ENCODE measurements around the gene LAPTM5.
"Not testable (repeated sequence)": the region's sequence is repeated elsewhere in the genome, so short reads cannot be mapped to it uniquely, and the experiment has no call there.

Gene LAPTM5

DNA sequence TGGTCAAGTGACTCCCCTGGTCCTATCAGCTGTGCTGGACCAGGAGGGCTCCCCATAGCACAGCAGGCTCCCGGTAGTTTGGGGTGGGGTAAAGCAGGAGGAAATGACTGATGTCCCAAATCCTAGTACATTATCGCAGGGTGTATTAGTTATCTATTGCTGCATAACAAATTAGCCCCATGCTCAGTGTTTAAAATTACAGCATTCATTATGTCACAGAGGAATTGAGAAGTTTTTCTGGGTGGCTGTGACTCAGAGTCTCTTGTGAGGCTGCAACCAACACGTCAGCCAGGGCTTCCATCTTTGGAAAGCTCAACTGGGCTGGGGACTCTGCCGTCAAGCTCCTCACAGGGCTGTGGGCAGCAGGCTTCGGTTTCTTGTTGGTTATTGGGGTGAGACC, 34.3 kb upstream of the LAPTM5 start:
- in situ Hi-C loops (cut with HindIII; ENCODE audit: low pct_unique_long_range_greater_than_20kb, low sequenced_read_pairs), result no loop called here
- TF ChIP-seq JUND (IDR thresholded peaks at IDR 0.05; ENCODE audit: low read depth), result no peak
- DNase-seq (ENCODE audit: low read depth in 1 of 2, low spot score in 1 of 2), result no peak

DNA sequence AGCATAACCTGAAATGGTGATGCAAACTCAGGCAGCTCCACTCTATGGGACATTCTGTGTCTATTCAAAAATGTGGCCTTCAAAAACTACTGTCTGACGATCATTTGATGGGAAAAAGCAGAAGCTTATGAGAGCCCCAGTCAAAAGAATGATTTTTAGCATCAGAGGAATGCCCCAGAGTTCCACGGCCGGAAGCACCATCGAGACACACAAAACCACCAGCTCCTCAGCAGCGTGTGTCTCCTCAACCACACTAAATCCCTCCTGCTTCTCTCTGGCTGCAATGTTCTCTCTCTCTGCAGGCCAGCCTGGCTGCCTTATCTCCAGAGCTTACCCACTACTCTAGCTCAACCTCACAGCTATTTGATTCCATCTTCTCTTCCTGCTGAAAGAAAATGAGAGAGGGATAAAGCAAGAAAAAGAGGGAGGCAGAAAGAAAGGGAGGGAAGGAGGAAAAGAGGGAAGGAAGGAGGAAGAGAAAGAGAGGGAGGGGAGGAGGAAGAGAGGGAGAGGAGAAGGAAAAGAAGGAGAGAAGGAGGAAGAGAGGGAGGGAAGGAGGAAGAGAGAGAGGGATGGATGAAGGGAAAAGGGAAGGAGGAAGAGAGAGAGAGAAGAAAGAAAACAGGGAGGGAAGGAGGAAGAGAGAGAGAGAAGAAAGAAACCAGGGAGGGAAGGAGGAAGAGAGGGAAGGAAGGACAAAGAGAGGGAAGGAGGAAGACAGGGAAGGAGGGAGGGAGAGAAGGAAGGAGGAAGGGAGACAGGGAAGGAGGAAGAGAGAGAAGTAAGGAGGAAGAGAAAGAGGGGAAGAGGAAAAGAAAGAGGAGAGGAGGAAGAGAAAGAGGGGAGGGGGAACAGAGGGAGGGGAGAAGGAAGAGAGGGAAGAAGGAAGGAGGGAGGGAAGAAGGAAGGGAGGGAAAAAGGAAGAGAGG, 33.5 kb upstream of the LAPTM5 start:
- no peak for TF ChIP-seq JUND (IDR thresholded peaks at IDR 0.05; ENCODE audit: low read depth)
- in situ Hi-C loops (cut with HindIII; ENCODE audit: low pct_unique_long_range_greater_than_20kb, low sequenced_read_pairs), result no loop called here
- no peak for DNase-seq (ENCODE audit: low read depth in 1 of 2, low spot score in 1 of 2)

DNA sequence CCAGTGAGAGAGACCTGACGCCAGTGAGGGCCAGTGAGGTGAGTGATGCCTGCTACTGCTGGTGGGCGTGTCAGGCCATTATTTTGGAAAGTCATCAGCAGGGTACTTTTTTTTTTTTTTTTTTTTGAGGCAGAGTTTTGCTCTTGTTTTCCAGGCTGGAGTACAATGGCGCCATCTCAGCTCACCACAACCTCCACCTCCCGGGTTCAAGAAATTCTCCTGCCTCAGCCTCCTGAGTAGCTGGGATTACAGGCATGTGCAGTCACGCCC, 32.6 kb upstream of the LAPTM5 start:
- DNase-seq (ENCODE audit: low read depth in 1 of 2, low spot score in 1 of 2); in situ Hi-C loops (cut with HindIII; ENCODE audit: low pct_unique_long_range_greater_than_20kb, low sequenced_read_pairs): not testable (repeated sequence)

DNA sequence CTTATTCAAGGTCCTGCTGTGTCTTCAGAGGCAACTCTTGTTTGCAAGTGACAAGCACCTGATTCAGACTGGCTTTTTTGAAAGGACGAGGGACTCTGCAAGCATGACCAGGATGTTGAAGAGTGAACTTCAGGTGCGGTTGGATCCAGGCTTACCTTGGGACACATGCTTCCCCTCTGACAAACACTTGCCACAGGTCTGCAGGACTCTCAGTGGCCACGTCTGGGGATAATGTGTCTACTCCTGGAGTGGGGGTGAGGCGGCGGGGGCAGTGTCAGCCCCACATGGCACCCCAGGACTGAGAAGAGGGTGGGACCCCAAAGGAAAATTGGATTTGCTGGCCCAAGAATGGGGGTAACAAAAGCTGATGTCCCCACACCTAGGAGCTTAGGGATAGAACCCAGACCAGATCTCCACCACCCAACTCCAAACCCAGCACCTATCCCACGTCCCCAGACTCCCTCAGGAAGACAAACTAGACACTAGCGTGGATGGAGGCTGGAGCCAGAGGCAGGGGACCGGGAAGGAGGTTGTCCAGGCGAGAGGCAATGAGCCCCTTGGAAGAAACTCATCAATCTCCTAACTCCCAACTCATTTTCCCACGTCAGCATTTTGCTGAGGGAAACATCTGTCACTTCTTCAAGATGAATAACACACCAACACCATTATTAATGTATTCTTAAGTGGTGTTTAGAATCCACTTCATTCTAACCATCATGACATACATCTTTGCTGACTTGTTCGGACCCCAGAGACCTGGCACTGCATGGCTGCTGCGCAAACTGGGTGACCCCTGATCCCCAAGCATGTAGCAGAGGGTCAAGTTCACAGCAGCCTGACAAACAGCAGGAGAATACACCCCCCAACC, 32.0 kb upstream of the LAPTM5 start:
- DNase-seq (ENCODE audit: low read depth in 1 of 2, low spot score in 1 of 2), result no peak
- in situ Hi-C loops (cut with HindIII; ENCODE audit: low pct_unique_long_range_greater_than_20kb, low sequenced_read_pairs), result no loop called here
- TF ChIP-seq JUND (IDR thresholded peaks at IDR 0.05; ENCODE audit: low read depth), result no peak

DNA sequence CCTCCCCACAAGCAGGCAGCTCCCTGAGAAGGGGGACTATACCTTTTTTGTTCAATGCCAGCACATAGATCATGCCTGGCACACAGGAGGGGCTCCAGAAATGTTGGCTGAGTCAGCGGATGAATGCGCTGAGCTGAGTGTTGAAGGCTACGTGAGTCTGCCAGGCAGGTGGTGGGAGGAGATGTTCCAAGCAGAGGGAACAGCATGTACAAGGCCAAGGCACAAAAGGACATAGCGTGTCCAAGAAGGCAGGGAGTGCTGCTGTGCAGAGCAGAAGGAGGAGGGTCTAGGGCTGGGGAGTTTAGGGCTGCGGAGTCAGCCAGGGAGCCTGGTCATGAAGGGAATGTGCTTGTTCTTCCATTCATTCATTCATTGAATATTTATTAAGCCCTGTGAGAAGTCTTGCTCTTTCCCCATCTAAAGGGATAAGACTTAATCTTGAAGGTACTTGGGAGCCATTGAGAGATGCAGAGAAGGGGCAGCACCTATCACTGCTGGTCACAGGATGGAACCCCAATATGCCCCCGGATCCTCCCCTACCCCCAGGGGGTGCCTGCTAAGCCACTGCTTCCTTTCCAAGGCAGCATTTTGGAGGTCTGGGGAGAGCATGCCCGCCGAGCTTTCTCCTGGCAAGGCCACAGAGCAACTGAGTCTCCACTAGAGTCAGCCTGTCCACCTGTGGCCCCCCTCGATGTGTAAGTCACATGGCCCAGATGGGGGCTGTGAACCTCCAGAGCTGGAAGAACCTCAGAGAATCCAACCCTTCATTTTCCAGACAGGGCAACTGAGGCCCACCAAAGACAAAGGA, 31.2 kb upstream of the LAPTM5 start:
- no peak for TF ChIP-seq JUND (IDR thresholded peaks at IDR 0.05; ENCODE audit: low read depth)
- DNase-seq (ENCODE audit: low read depth in 1 of 2, low spot score in 1 of 2), result no peak
- in situ Hi-C loops (cut with HindIII; ENCODE audit: low pct_unique_long_range_greater_than_20kb, low sequenced_read_pairs), result no loop called here

DNA sequence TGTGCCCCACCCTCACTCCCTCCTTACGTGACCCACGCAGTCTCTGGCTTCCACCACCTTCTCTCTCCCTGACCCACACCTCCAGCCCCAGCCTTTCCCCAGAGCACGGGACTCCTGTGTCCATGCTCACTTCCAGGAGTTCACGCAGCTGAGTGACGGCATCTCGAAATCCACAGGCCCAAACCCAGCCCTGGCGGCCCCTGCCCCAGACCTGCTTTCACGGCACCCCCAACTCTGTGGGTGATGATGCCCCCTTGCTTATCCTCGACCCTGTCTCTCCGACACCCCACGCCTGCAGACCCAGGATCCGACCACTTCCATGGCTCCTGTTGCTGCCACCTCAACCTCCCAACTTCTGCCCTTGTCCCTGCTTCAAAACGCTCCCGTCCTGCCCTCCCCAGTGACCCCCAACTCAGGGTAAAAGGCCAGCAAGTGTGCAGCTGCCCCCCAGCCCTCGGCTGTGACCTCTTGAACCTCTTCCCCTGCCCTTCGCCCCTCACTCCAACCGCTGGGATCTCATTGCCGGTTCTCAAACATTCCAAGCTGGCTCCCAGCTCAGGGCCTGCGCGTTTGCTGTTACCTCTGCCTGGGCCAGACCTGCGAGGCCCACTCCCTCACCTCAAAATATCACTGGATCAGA, 30.4 kb upstream of the LAPTM5 start:
- in situ Hi-C loops (cut with HindIII; ENCODE audit: low pct_unique_long_range_greater_than_20kb, low sequenced_read_pairs), result no loop called here
- no peak for TF ChIP-seq JUND (IDR thresholded peaks at IDR 0.05; ENCODE audit: low read depth)

DNA sequence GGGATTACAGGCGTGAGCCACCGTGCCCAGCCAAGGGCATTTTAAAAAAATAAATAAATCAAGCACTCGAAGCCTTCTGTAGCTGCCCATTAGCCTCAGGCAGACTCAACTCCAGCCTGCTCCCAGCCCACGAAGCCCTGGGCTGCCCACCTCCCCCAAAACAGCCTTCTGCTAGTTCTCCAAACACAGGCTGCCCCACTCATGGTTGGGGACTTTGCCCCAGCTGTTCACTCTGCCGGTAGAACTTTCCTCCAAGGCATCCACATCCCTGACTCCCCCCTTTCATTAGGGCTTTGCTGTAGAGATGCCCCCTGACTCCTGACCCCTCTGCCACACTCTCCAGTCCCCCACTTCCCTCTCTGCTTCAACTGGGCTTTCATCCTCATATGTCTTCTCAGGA, 29.7 kb upstream of the LAPTM5 start:
- TF ChIP-seq JUND (IDR thresholded peaks at IDR 0.05; ENCODE audit: low read depth), result no peak
- in situ Hi-C loops (cut with HindIII; ENCODE audit: low pct_unique_long_range_greater_than_20kb, low sequenced_read_pairs), result no loop called here
- DNase-seq (ENCODE audit: low read depth in 1 of 2, low spot score in 1 of 2), result no peak

More for the DNA sequence above, 30.4 kb upstream of the LAPTM5 start:
- DNase-seq (ENCODE audit: low read depth in 1 of 2, low spot score in 1 of 2), result no peak

DNA sequence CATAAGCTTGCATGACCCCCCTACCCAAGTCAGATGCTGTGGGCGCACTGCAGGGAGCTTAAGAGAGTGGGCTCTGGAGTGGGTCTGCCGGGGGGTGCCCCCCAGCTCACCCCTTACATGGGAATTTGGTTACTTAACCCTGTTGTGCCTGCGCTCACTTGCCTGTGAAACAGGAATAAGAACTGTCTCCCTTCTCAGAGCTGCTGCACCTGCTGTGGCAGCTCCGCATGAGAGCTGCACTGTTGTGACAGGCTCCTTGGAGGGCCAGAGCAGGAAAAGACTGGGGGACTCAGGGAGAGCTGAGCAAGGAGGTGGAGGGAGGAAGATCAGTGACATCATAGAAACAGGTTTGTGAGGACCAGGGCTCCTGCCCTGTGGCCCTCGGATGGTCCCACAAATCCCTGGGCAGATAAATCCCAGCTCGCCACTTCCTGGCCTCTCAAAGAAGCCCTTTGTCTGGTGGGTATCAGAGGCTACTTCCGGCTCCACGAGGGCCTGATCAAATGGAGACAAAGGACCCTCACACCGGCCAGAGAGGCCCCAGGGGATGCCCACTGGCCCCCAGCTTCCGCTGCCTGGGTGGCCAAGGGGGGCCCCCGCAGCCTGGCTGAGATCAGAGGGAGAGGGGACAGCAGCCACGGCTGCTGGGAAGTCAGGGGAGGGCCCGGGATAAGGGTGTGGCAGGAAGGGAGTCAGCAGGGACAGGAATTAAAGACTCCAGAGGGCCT, 28.9 kb upstream of the LAPTM5 start:
- DNase-seq (ENCODE audit: low read depth in 1 of 2, low spot score in 1 of 2), result no peak
- in situ Hi-C loops (cut with HindIII; ENCODE audit: low pct_unique_long_range_greater_than_20kb, low sequenced_read_pairs), result no loop called here
- no peak for TF ChIP-seq JUND (IDR thresholded peaks at IDR 0.05; ENCODE audit: low read depth)

DNA sequence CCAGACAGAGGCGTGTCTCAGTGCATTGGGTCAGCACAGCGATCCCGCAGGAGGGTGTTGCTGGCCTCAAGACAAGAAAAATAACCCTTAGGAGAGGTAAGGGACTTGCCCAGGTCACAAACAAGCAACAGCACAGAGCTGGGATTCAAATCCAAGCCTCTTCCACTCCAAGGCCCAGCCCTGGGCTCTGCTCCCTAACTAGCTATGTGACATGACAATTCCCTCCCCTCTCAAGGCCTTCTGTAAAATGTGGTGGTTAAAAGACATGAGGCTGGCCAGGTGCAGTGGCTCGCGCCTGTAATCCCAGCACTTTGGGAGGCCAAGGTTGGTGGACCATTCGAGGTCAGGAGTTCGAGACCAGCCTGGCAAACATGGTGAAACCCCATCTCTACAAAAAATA, 28.1 kb upstream of the LAPTM5 start:
- no peak for DNase-seq (ENCODE audit: low read depth in 1 of 2, low spot score in 1 of 2)
- TF ChIP-seq JUND (IDR thresholded peaks at IDR 0.05; ENCODE audit: low read depth), result no peak
- in situ Hi-C loops (cut with HindIII; ENCODE audit: low pct_unique_long_range_greater_than_20kb, low sequenced_read_pairs), result no loop called here

DNA sequence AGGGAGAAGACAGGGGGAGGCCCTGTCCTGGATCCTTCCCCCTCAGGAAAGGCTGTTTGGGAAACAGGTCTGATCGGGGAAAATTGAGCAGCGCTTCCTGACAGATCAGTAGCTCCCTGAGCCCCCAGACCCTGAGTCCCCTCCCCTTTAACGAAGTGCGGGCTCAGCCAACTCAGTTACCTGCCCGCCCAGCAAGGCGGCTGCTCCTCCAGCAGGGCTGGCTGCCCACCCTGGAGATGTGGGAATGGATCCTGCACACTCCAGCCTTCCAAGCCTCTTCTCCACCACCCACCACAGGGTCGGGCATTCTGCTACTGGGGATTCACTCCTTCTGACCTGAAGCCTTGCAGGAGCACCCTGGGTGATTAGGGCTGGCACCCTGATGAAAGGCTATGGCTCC, 27.6 kb upstream of the LAPTM5 start:
- no peak for DNase-seq (ENCODE audit: low read depth in 1 of 2, low spot score in 1 of 2)
- TF ChIP-seq JUND (IDR thresholded peaks at IDR 0.05; ENCODE audit: low read depth), result no peak
- in situ Hi-C loops (cut with HindIII; ENCODE audit: low pct_unique_long_range_greater_than_20kb, low sequenced_read_pairs), result no loop called here

DNA sequence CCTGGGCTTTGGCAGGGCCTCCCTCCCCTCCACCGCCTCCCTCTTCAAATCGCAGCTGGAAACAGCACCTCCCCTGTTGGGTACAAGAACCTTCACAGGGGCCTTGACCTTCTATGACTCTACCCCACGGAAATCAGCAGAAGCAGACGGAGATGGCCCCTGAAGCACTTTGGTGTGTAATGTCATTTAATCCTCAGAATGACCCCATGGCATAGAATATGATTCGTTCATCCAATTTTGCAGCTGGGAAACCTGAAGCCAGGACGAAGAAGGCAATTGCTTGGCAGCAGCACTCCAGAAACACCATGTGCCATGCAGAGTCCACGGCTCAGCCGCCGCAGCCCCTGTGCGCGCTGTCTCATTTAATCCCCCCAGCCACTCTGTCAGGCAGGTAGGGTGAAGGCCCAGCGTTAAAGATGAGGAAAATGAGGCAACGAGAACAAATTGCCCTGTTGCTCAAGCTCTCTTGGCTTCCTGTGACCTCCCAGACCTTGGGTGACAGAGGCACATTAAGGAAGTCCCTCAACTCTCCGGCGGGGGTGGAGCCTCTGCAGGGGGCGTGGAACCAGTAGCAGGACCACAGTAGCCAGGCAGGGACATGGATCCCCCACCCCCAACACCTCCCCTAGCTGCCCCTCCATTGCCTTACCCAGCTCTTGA, 25.8 kb upstream of the LAPTM5 start:
- TF ChIP-seq JUND (IDR thresholded peaks at IDR 0.05; ENCODE audit: low read depth), result no peak
- DNase-seq (ENCODE audit: low read depth in 1 of 2, low spot score in 1 of 2), result no peak
- in situ Hi-C loops (cut with HindIII; ENCODE audit: low pct_unique_long_range_greater_than_20kb, low sequenced_read_pairs), result no loop called here

Measured in T47D (cell line).